HG02610 (cell line): ENCODE measurements around the gene SMG6.
"Not testable (repeated sequence)": the region's sequence is repeated elsewhere in the genome, so short reads cannot be mapped to it uniquely, and the experiment has no call there.

Experiments
- ATAC-seq: cut with Tn5 transposase; IDR thresholded peaks from one replicate; pipeline ENCODE4 v1.9.1; 2021; ENCODE audit warnings: mild to moderate bottlenecking, moderate library complexity; ENCODE audit not compliant: unreplicated experiment

The SMG6 gene

GRCh38 chr17:2181897-2182448 is 121.6 kb downstream of the SMG6 start:
- no peak for ATAC-seq

DNA sequence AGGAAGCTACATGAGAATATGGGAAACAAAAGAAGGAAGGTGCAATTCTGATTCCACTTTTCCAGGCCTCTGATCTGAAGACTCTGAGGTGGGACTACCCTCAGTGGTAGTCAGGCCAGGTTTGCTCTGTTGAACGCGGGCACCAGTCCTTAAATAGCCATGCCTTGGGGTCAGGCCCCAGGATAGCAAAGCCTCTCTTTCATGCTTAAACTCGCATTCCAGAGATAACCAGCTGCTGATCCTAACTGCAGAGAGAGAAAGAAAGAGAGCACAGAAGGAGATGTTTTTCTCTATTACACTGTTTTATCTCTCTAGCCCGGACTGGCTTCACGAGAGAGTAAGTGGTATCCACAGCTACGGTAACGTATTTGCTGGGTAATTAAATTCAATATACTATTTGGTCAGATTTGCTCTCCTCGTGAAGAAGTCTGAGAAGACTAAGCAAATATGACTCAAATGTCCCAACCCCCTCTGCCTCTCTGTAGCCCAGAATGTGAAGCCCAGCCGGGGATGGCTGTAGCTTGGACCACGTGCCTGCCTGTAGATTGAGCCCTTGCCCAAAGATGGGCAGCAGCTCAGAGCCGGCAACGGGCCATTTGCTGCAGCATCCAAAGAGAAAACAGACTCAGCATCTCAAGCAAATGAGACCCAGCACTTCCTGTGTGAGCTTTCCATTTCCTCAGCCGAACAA is 122.2 kb downstream of the SMG6 start:
- ATAC-seq: no peak

DNA sequence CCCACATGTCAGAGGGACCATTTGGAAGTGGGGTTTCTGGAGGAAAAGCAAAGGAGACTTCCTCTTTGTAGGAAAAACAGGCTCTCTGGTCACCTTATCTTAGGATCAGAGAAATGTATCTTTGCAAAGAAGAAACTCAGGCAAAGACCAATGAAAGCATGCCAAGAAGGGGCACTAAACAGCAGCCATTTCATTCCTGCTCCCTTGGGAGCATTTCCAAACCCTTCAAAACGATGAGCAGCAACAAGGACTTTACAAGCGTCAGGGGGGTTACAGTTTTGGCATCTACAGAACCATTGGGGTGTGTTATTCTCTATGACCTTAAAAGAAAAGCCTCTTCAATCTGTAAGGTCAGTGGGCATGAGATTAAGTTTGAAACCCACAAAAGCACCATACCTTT is 122.8 kb downstream of the SMG6 start:
- no peak for ATAC-seq

- ATAC-seq: no peak
These were observed 123.8 kb downstream of the SMG6 start for GRCh38 chr17:2179615-2180295.

GRCh38 chr17:2178798-2179501 is 124.6 kb downstream of the SMG6 start:
- ATAC-seq: no peak

DNA sequence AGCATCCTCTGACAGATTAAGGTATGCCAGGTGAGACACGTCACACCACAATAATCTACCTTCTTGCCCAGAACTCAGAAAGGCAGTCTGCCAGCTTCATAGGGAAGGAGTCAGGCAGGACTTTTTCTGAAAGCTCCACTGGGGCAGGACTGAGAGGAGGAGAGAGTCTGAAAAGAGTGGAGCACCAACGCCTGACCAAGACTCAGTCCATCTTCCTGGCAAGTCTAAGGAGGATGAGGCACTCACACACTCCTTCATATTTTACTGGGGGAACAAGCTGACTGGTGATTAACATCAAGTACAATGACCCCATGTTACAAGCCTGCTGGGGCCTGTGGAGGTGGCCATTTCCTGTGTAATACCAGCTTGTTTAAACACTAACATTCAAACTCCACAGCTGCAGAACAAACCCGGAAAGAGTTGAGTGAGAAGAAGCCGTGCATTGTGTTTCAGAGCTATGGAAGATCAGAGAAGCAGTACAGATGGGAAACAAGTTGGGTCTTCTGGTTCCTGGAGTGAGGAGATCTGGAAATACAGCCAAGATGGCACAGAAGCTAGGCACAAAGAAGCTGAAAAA is 126.3 kb downstream of the SMG6 start:
- no peak for ATAC-seq

GRCh38 chr17:2176499-2177169 is 127.0 kb downstream of the SMG6 start:
- ATAC-seq: no peak

DNA sequence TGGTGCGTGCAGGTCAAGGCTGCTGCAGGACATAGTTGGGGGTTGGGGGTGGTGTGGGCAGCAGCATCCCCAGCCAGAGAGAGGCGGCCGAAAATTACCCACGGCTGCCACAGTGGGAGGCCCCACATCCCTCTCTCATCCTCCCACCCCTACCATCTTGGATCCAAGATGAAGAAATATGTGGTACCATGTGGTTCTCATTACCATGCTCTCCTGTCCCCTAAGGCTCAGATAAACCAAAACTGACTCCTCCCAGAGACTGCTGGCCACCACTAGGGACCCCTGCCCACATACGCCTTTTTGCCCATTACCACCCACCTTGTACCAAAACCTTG is 128.3 kb downstream of the SMG6 start:
- no peak for ATAC-seq

DNA sequence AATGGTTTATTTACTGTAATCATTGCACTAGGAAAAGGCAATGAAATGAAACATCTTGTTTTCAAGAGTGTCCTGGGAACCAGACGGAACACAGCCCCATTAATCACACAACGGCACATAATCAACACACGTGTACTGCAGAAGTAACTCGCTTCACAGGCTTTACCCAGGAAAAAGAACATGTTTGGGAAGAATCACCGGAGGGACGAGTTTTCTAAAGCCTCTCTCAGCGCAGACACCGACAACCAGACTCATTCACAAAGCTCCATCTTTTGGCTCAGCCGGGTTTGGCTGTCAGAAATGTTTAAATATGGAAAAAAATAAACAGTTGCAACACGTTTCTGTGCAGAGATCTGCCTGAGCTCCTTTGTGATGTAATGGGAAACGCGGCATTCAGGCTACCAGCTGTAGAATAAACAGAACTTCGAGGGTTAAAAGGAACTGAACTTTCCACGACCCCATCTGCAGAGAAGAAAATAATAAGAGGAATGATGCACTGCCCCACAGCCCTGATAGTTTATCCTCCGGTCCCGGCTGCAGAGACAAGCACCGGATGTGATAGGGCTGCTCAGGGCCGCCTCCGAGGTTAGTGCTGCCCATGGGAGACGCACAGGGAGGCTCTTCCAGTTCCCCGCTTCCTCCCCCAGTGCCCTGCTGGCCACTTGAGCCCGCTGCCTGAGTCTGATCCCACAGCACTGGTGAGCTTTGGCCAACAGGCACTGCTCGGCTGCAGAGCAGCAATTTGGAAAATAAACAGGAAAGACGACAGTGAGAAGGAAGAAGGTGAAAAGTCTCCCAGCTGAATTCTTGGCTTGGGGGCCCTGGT is 128.9 kb downstream of the SMG6 start:
- no peak for ATAC-seq

DNA sequence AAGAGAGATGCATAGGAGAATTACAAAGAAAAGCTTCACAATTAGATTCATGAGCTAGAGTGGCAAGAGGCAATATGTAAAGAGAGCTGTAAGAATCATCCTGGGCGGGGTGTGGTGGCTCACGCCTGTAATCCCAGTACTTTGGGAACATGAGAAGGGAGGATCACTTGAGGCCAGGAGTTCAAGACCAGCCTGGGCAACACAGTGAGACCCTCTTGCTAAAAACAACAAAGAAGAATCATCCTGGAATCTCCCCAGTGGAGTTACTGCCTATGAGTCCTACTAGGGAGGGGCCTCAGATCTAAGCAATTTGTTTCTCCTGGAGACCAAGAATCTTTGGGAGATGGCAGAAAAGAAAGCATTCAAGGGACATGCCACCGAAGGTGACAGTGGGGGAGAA is 129.6 kb downstream of the SMG6 start:
- ATAC-seq: no peak

- no peak for ATAC-seq
These were observed 130.6 kb downstream of the SMG6 start for GRCh38 chr17:2172999-2173398.

DNA sequence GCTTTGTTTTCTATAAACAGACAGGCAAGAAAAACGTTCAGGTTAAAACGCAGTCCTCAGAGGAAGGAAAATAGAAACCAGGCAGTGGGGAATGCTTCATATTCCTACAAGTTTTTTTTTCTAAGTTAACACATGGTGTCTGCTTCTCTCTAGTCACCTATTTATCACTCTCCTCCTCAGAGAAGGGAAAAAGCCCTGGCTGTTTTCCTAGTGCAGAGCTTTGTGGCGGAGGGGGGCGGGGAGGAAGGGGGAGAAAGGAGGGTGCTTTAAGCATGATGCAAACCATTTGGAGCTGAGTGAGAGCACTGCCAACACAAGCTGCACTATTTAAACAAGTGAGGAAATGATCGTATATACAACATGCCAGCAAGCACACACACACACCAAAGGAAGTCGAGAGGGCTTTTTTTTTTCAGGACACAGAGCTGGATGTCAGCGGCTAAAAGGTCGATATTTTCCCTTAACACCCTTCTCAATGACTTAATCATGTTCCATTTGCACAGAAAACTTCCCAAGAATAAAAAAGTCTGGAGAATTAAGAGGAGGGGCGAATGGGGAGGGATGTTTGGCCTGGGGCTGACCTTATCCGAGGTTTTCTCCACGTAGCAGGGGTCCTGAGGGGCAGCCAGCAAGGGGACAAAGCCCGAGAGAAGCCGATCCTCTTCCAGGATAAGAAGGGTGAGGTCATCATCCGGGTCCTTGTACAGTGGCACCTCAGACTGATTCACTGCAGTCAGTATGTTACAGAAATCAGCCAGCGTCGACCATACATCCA is 131.3 kb downstream of the SMG6 start:
- no peak for ATAC-seq

DNA sequence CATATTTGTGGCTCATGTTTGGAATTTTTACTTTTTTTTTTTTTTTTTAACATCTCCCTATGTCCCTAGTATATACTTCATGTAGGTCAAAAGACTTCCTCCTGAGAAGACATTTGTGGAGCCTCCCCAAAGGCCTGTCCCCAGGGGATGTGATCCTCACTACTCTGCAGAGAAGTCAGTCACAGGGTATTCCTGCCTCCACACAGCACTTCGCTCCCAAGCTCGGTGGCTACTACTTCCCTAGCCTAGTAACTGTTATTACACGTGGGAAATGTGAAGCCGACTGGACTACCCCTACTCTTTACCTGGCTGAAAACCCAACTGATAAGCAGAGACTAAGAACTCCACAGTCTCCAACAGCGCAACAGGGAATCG is 131.9 kb downstream of the SMG6 start:
- no peak for ATAC-seq

GRCh38 chr17:2170023-2170422 is 133.6 kb downstream of the SMG6 start:
- no peak for ATAC-seq

- not testable (repeated sequence) for ATAC-seq
These were observed 137.9 kb downstream of the SMG6 start for GRCh38 chr17:2165723-2166122.

GRCh38 chr17:2158396-2158780 is 145.2 kb downstream of the SMG6 start:
- ATAC-seq: no peak

GRCh38 chr17:2157675-2158395 is 145.8 kb downstream of the SMG6 start:
- ATAC-seq: no peak

- no peak for ATAC-seq
These were observed 146.5 kb downstream of the SMG6 start for GRCh38 chr17:2157081-2157480.

DNA sequence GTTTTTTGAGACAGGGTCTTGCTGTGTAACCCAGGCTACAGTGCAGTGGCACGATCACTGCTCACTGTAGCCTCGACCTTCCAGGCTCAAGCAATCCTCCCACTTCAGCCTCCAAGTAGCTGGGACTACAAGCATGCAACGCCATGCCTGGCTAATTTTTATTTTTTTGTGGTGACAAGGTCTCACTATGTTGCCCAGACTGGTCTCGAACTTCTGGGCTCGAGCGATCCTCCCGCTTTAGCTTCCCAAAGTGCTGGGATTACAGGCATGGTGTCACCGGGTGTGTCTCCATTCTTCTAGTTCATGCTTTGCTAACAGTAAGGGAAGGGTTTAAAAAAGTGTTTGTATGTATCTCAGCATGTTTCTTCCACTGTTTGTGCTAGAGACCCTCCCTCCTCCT is 146.9 kb downstream of the SMG6 start:
- no peak for ATAC-seq
